Activated CD4-positive, CD25-positive, alpha-beta regulatory T cell treated with anti-CD3 and anti-CD28 coated beads, Interleukin-2, amount 50 U/mL, for 16 hours (primary cell): Measurements from ENCODE around the gene NDUFAF7.
"Not testable (repeated sequence)": the region's sequence is repeated elsewhere in the genome, so short reads cannot be mapped to it uniquely, and the experiment has no call there.

Experiments
- DNase-seq: peaks from one replicate; pipeline ENCODE4 v3.0.0-alpha.2; 2020; ENCODE audit warnings: low read depth, low spot score

The NDUFAF7 gene

GRCh38 chr2:37281916-37282315, 50.5 kb downstream of the NDUFAF7 start:
- no peak for DNase-seq

DNA sequence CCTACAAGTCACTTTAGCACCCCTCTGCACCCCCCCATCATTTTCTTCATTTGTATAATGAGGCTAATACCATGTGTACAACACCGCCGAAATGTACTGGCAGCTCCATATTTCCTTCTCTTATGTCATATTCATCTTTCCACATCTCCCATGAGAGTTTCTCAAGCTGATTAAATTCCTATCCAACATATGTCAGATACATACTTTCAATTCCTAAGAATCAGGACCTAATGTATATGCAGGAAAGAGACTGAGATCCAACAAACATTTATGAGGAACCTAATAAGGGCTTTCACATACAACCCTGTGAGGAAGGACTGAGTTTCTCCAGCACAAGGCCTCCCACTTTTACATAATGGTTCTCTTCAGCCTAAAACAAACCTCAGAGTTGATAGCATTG, 51.3 kb downstream of the NDUFAF7 start:
- no peak for DNase-seq

DNA sequence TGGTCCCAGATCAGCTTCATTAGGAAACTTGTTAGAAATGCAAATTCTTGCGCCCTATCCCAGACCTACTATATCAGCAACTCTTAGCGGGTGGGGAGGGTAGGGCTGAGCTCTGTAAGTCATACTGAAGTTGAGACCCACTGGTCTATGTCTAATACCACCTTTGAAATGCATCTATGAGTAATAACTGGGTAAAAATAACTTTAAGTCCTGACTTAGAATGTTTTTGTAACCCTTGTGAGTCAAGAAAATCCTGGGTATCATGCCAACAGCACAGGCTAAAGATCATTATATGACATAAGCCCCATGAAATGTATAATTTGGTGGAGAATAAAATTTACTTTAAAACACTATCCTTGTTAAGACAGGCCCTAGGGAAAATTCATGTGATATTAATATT, 51.7 kb downstream of the NDUFAF7 start:
- no peak for DNase-seq

DNA sequence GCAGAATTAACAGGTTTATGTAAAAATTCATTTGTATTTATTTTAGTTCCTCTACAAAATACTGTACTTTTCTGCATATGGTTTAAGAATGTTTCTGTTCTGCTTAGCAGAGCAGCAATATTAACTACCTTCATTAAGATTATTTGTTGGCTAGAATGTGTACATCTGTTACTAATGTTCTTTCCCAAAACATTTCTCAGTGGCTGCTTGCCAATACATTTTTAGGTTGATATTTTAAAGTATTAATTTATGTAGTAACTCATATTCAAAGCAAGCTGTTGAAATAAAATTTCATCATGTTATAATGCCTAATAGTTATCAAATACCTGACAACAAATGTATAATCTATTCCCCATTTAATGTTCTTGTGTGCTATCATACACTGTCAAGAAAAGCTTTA, 52.9 kb downstream of the NDUFAF7 start:
- DNase-seq: no peak

DNA sequence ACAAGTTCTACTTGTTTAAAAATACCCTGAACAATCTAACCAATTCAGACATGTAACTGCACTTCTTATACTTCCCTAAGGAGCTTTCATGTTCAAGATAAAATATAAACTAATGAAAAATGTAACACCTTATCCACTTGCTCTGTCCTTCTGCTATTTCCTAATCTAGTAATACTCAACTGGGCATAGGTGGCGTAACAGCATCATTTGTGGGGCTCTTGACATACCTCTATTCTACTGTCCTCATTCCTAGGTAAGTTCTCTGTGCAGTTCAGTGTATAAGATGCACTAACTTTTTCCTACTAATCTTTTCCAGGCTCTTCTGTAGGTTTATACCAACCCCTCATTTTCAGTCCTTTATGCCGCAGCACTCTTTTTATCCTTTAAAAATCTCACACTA, 56.5 kb downstream of the NDUFAF7 start:
- DNase-seq: no peak

DNA sequence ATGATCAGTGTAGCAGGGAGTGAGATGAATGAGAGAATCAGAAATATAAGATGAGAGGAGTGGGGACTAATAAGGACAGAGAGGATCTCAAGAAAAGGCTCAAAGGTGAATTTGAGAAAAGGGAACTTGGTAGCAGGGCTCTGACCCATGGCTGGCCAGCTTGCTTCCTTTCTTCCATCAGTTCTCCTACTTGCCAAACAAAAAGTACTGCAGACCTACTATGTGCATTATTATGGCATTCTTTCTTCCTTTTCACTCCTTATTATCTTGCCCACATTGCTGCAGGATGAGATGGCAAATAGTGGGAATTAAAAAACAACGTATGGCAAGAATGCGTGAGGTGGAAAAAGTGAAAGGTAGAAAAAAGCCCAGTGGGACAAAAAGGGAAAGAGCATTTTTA, 60.2 kb downstream of the NDUFAF7 start:
- DNase-seq: no peak

DNA sequence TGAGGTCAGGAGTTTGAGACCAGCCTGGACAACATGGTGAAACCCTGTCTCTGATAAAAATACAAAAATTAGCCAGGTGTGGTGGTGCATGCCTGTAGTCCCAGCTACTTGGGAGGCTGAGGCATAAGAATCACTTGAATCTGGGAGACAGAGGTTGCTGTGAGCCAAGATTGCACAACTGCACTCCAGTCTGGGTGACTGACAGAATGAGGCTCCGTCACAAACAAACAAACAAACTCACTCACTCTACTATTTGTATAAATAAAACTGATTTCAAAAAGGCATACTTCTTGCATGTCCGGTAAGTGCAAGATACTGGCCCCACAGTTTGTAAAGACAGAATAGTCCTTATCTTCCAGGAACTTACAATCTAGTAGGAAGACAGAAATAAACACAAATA, 63.4 kb downstream of the NDUFAF7 start:
- not testable (repeated sequence) for DNase-seq

DNA sequence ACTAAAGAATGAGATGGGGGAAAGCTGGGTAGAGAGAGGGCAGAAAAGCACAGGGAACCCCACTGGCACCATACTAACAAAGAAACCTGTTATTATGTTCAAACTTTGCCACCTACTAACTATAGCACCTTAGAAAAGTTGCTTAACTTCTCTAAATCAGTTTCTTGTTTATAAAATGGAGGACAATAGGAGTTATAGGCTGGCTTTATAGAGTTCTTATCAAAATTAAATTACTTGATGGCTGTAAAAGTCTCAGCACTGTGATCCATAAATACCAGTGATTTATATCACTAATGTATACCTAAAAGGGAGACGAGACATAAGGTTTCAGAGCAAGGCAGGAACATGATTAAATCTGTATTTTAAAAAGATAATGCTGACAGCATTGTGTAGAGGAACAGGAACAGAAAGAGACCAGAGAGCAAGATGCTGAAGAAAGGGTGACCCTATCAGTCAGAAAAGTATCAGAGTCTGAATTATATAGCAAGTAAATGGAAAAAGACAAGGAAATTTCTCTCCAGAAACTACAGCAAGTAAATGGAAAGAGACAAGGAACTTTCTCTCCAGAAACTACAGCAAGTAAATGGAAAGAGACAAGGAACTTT, 64.1 kb downstream of the NDUFAF7 start:
- no peak for DNase-seq

DNA sequence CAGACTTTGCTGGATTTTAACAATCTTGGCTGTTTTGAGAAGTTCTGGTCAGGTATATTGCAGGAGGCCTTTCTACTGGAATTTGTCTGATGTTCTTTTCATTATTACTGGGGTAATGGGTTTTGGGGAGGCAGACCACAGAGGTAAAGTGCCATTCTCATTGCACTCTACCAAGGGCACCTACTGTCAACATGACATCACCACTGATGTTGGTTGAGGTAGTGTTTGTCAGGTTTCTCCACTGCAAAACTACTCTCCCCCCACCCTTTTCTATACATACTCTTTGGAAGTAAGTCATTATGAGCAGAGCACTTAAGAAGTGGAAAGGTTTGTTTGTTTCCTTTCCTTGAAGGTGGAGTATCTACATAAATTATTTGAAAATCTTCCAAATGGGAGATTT, 66.2 kb downstream of the NDUFAF7 start:
- DNase-seq: no peak
